ENCODE measurements around the gene DLEU7.

- TF ChIP-seq, protein P1, sequence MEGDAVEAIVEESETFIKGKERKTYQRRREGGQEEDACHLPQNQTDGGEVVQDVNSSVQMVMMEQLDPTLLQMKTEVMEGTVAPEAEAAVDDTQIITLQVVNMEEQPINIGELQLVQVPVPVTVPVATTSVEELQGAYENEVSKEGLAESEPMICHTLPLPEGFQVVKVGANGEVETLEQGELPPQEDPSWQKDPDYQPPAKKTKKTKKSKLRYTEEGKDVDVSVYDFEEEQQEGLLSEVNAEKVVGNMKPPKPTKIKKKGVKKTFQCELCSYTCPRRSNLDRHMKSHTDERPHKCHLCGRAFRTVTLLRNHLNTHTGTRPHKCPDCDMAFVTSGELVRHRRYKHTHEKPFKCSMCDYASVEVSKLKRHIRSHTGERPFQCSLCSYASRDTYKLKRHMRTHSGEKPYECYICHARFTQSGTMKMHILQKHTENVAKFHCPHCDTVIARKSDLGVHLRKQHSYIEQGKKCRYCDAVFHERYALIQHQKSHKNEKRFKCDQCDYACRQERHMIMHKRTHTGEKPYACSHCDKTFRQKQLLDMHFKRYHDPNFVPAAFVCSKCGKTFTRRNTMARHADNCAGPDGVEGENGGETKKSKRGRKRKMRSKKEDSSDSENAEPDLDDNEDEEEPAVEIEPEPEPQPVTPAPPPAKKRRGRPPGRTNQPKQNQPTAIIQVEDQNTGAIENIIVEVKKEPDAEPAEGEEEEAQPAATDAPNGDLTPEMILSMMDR (IDR thresholded peaks at IDR 0.05): no peak
- TF ChIP-seq POLR2AphosphoS5 (IDR thresholded peaks at IDR 0.05): no peak
- TF ChIP-seq POLR2A (IDR thresholded peaks at IDR 0.05): no peak
These were observed 7.0 kb upstream of the DLEU7 start for GRCh38 chr13:50850445-50850844.
